Breast epithelium (tissue), 3 donors: Measurements from ENCODE around the gene WNT3.

Experiments used
- CTCF ChIP-seq, 3 donors: fragments of 450-650 bp; IDR thresholded peaks; one replicate each; pipeline ENCODE4 v1.5.1; 2016 to 2017; ENCODE audit warnings: antibody characterized with exemption in 3 of 3, mild to moderate bottlenecking in 3 of 3, moderate library complexity in 3 of 3
- POLR2A ChIP-seq: fragments of 450-650 bp; IDR thresholded peaks from one replicate; pipeline ENCODE4 v1.6.1; 2016; ENCODE audit warnings: antibody characterized with exemption, mild to moderate bottlenecking, moderate library complexity
- POLR2AphosphoS5 ChIP-seq, 3 donors: sonication (generic); formaldehyde crosslinking; IDR thresholded peaks; one replicate each; pipeline ENCODE4 v1.6.1; 2017; ENCODE audit warnings: antibody characterized with exemption in 3 of 3

DNA sequence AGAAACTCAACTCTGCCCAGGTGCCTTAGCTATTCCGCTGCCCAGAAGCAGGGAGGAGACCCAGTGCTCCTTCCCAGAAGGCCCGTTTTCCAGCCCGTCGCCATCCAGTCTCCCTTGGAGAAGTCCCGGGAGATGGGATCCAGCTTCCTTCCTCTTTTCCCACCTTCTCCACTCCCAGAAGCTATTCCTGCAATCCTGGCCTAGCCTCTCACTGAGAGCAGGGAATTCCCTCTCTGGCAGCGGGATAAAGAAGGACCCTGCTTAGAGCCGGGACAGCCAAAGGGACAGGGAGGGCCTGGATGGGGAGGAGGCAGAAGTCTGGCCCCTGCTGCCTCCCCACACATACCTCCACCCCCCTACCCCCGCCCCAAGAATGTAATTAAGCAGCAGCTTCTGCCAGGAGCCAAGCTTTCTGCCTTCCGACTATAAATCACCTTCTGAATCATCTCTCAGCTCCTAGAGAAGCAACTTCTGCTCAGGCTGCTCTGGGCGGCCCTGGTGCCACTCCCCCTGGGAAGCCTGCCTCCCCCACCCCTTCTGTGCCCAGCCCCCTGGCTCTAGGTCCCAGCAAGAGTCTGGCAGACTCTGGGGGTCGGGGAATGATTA lies 6.4 kb downstream of the WNT3 start:
- no peak for TF ChIP-seq CTCF (IDR thresholded peaks at IDR 0.05)
- no peak for TF ChIP-seq POLR2A
- no peak for TF ChIP-seq POLR2AphosphoS5 (IDR thresholded peaks at IDR 0.05)
